Right atrium auricular region (tissue), 2 donors: ENCODE results near the gene KMT5C. TPM values are rescaled to one million over a fixed set of nuclear protein-coding genes. Genes with fewer than 3 reads are reported as not detected.

ENCODE experiments used
- DNase-seq: peaks from one replicate; pipeline ENCODE4 v3.0.0-alpha.2; 2019; ENCODE audit warnings: low spot score
- H3K27ac ChIP-seq, 2 donors: fragments of 200-600 bp; sonication (generic); 1 replicate in 1 of 2; 2 replicates in 1 of 2; pipeline ENCODE4 v1.5.1; 2016 to 2019
- H3K27me3 ChIP-seq, 2 donors: fragments of 200-600 bp; sonication (generic); one replicate each; pipeline versions ENCODE4 v1.5.1 to v1.6.0; 2017 to 2019
- H3K36me3 ChIP-seq: fragments of 200-600 bp; sonication (generic); one replicate; pipeline ENCODE4 v1.5.1; 2016
- H3K4me1 ChIP-seq, 2 donors: fragments of 200-600 bp; sonication (generic); one replicate each; pipeline versions ENCODE4 v1.5.1 to v1.6.0; 2017 to 2019
- H3K4me3 ChIP-seq, 2 donors: fragments of 200-600 bp; sonication (generic); 1 replicate in 1 of 2; 2 replicates in 1 of 2; pipeline ENCODE4 v1.5.1; 2017 to 2019; ENCODE audit warnings: mild to moderate bottlenecking in 1 of 2, moderate library complexity in 1 of 2
- H3K9me3 ChIP-seq, 2 donors: fragments of 200-600 bp; sonication (generic); one replicate each; pipeline ENCODE4 v1.5.1; 2019
- CTCF ChIP-seq, 2 donors: fragments of 200-600 bp; sonication (generic); IDR thresholded peaks; one replicate each; pipeline ENCODE4 v1.5.1; 2019; ENCODE audit warnings: antibody characterized with exemption in 2 of 2
- total RNA-seq, 2 donors: library from RNA; depleted of rRNA; stranded (reverse); fragments of >200 nt; gene quantifications; one replicate each; pipeline ENCODE4 v1.1.0, GENCODE V29; 2016

KMT5C gene
- total RNA-seq, 2 donors from 2014 or later, result 2.4 to 3.3 TPM

GRCh38 chr19:55340784-55341147, 1.1 kb downstream of the KMT5C start:
- TF ChIP-seq CTCF (IDR thresholded peaks at IDR 0.05), result peak in 1 of 2 donors; percentile 25
- DNase-seq, result no peak
- Histone ChIP-seq H3K9me3 (no peaks in the 10 kb centered on the region), H3K27ac (peak overlapping the region; percentile 88 to 95), H3K4me3 (peak overlapping the region; percentile 68 to 81), H3K36me3 (peaks cover 10% of the 10 kb centered on the region), H3K27me3 (no peaks in the 10 kb centered on the region), H3K4me1 (peaks cover 0 to 30% of the 10 kb centered on the region in 2 donors)

GRCh38 chr19:55341171-55341588, 1.5 kb downstream of the KMT5C start:
- peaks cover 10% of the 10 kb centered on the region for H3K36me3 ChIP-seq
- peak overlapping the region; percentile 88 to 95 for H3K27ac ChIP-seq
- no peaks in the 10 kb centered on the region for H3K27me3 ChIP-seq
- H3K9me3 ChIP-seq, result no peaks in the 10 kb centered on the region
- H3K4me1 ChIP-seq, result peaks cover 0 to 34% of the 10 kb centered on the region in 2 donors
- peak overlapping the region; percentile 68 to 81 for H3K4me3 ChIP-seq
- peak; percentile 64 for DNase-seq
- no peak for TF ChIP-seq CTCF (IDR thresholded peaks at IDR 0.05)

- no peak overlapping the region for H3K27ac ChIP-seq
- no peaks in the 10 kb centered on the region for H3K27me3 ChIP-seq
- H3K9me3 ChIP-seq, result no peaks in the 10 kb centered on the region
- peaks cover 0 to 35% of the 10 kb centered on the region in 2 donors for H3K4me1 ChIP-seq
- DNase-seq, result no peak
- H3K36me3 ChIP-seq, result peaks cover 10% of the 10 kb centered on the region
- no peak overlapping the region for H3K4me3 ChIP-seq
- TF ChIP-seq CTCF (IDR thresholded peaks at IDR 0.05), result no peak
Observed at GRCh38 chr19:55341595-55342531, 2.2 kb downstream of the KMT5C start.

GRCh38 chr19:55344444-55344843, 4.8 kb downstream of the KMT5C start:
- TF ChIP-seq CTCF (IDR thresholded peaks at IDR 0.05), result no peak

GRCh38 chr19:55345101-55345817, 5.6 kb downstream of the KMT5C start:
- peaks cover 14% of the 10 kb centered on the region for H3K36me3 ChIP-seq
- H3K4me3 ChIP-seq, result no peak overlapping the region
- H3K9me3 ChIP-seq, result no peaks in the 10 kb centered on the region
- no peak for DNase-seq
- peaks cover 0 to 23% of the 10 kb centered on the region in 2 donors for H3K4me1 ChIP-seq
- TF ChIP-seq CTCF (IDR thresholded peaks at IDR 0.05), result no peak
- H3K27me3 ChIP-seq, result no peaks in the 10 kb centered on the region
- H3K27ac ChIP-seq, result no peak overlapping the region

More at GRCh38 chr19:55344444-55344843, 4.8 kb downstream of the KMT5C start:
- Histone ChIP-seq H3K4me3 (no peak overlapping the region), H3K27me3 (no peaks in the 10 kb centered on the region), H3K36me3 (peaks cover 14% of the 10 kb centered on the region), H3K4me1 (peaks cover 0 to 26% of the 10 kb centered on the region in 2 donors), H3K9me3 (no peaks in the 10 kb centered on the region), H3K27ac (no peak overlapping the region)
- DNase-seq, result no peak
